Kidney (tissue), 14 donors: Measurements from ENCODE around the gene MICAL2. TPM values are rescaled to one million over a fixed set of nuclear protein-coding genes. Genes with fewer than 3 reads are reported as not detected.
A peak's percentile ranks its signal among the peaks of the same experiment; 100 is the strongest.

ENCODE experiments used
- DNase-seq, 5 donors: peaks; one replicate each; pipeline ENCODE4 v3.0.0-alpha.2; 2013 to 2020
- FAIRE-seq: peaks from 2 replicates; lab custom pipeline; 2012; peaks lifted over from hg19 to GRCh38; lab: Jason Lieb, UNC
- H3K27ac ChIP-seq, 2 donors: one replicate each; pipeline ENCODE4 v1.7.0; 2013; ENCODE audit warnings: low read depth in 2 of 2, low read length in 2 of 2, inconsistent platforms in 1 of 2
- H3K27me3 ChIP-seq: one replicate; pipeline ENCODE4 v1.7.1; 2013; ENCODE audit warnings: low read length, inconsistent platforms; ENCODE audit not compliant: control insufficient read depth, insufficient read depth
- H3K36me3 ChIP-seq, 3 donors: one replicate each; pipeline versions ENCODE4 v1.7.0 to v1.7.1; 2013; ENCODE audit warnings: low read length in 3 of 3, control low read depth in 1 of 3, inconsistent platforms in 1 of 3; ENCODE audit not compliant: insufficient read depth in 3 of 3, control insufficient read depth in 2 of 3
- H3K4me1 ChIP-seq, 3 donors: one replicate each; pipeline versions ENCODE4 v1.7.0 to v1.7.1; 2013; ENCODE audit warnings: low read length in 3 of 3, inconsistent platforms in 1 of 3, low read depth in 1 of 3; ENCODE audit not compliant: control insufficient read depth in 2 of 3, insufficient read depth in 2 of 3
- H3K4me3 ChIP-seq, 3 donors: one replicate each; pipeline versions ENCODE4 v1.7.0 to v1.8.1; 2013; ENCODE audit warnings: low read length in 3 of 3, control low read depth in 1 of 3, inconsistent platforms in 1 of 3
- H3K9ac ChIP-seq, 3 donors: one replicate each; pipeline versions ENCODE4 v1.7.0 to v1.7.1; 2013; ENCODE audit warnings: low read length in 3 of 3, control low read depth in 1 of 3, inconsistent platforms in 1 of 3
- H3K9me3 ChIP-seq, 3 donors: one replicate each; pipeline versions ENCODE4 v1.7.0 to v1.7.1; 2013; ENCODE audit warnings: low read length in 3 of 3, control low read depth in 1 of 3, inconsistent platforms in 1 of 3; ENCODE audit not compliant: control insufficient read depth in 2 of 3, insufficient read depth in 1 of 3
- CTCF ChIP-seq: IDR thresholded peaks from 3 replicates; pipeline ENCODE4 v1.5.1; 2012; ENCODE audit warnings: mild to moderate bottlenecking, moderate library complexity, borderline replicate concordance; ENCODE audit not compliant: insufficient read depth; ENCODE audit errors: extremely low read depth
- intact Hi-C: fragments of 100-400 bp; cut with DNase I; formaldehyde crosslinking; loops from one replicate; pipeline ENCODE4 v1.11.1; 2022
- polyA plus RNA-seq: library from polyadenylated mRNA; stranded (reverse); fragments of 350-450 nt; fragmentation: Illumina TruSeq; extraction: RNeasy Lipid Tissue Mini Kit (QIAGEN cat#74804); gene quantifications from one replicate; pipeline ENCODE4 v1.2.3, GENCODE V29; 2014; ENCODE audit warnings: low read depth, low replicate concordance; ENCODE audit not compliant: insufficient read depth
- total RNA-seq: library from RNA; stranded (reverse); fragmentation: NEBNext Ultra II Directional; extraction: Animal tissue kit (Norgen Biotek cat#: 25700); gene quantifications from one replicate; pipeline ENCODE4 v1.2.1, GENCODE V29; 2021
- donor health status: control.
- donor health status: control.
- donor health status: control.
- donor health status: control.
- donor health status: control.
- donor health status: DM: yes; HTN: yes; CAD: no.
- donor health status: Normal renal cell carcinoma (clear cell type).

MICAL2 gene
- total and polyA plus RNA-seq, 2 donors from 2014 or later, result 7.8 to 64.5 TPM

GRCh38 chr11:12199231-12199948, 89.0 kb downstream of the MICAL2 start:
- TF ChIP-seq CTCF, result no peak
- FAIRE-seq (no peak), DNase-seq (no peak)
- Histone ChIP-seq H3K4me3 (no peak overlapping the region), H3K9me3 (no peaks in the 10 kb centered on the region), H3K27ac (peak overlapping the region in 1 of 2 donors; percentile 86), H3K36me3 (no peaks in the 10 kb centered on the region), H3K27me3 (no peaks in the 10 kb centered on the region), H3K9ac (no peak overlapping the region), H3K4me1 (peaks cover 0 to 9% (median 0%) of the 10 kb centered on the region in 3 donors)
- intact Hi-C loops, result no loop called here

GRCh38 chr11:12200279-12200990, 90.0 kb downstream of the MICAL2 start:
- H3K4me3 ChIP-seq, result no peak overlapping the region
- no peak overlapping the region for H3K9ac ChIP-seq
- H3K4me1 ChIP-seq, result peaks cover 0 to 9% (median 0%) of the 10 kb centered on the region in 3 donors
- TF ChIP-seq CTCF, result no peak
- DNase-seq (no peak), FAIRE-seq (no peak)
- peak overlapping the region; percentile 16 to 86 for H3K27ac ChIP-seq
- H3K36me3 ChIP-seq, result no peaks in the 10 kb centered on the region
- intact Hi-C loops, result no loop called here
- H3K27me3 ChIP-seq, result no peaks in the 10 kb centered on the region
- H3K9me3 ChIP-seq, result no peaks in the 10 kb centered on the region

GRCh38 chr11:12200991-12201985, 90.9 kb downstream of the MICAL2 start:
- Histone ChIP-seq H3K27me3 (no peaks in the 10 kb centered on the region), H3K9me3 (no peaks in the 10 kb centered on the region), H3K9ac (no peak overlapping the region), H3K27ac (peak overlapping the region; percentile 16 to 86), H3K4me3 (no peak overlapping the region), H3K4me1 (peaks cover 0 to 9% (median 0%) of the 10 kb centered on the region in 3 donors), H3K36me3 (no peaks in the 10 kb centered on the region)
- TF ChIP-seq CTCF, result no peak
- DNase-seq (peak in 4 of 5 donors; percentile 16 to 80 (median 60)), FAIRE-seq (no peak)
- intact Hi-C loops, result no loop called here
